Loucy (cell line): Measurements from ENCODE around the gene RASGRP2.

Source experiments
- EZH2phosphoT487 ChIP-seq: fragments of 200-600 bp; IDR thresholded peaks from 2 replicates; pipeline ENCODE4 v1.6.1; 2018; ENCODE audit warnings: antibody characterized with exemption, mild to moderate bottlenecking, moderate library complexity, borderline replicate concordance
- TF ChIP-seq, protein P1 (sequence below): fragments of 200-600 bp; sonication (generic); conservative IDR thresholded peaks from 2 replicates; pipeline ENCODE4 v1.5.1; 2014; ENCODE audit warnings: mild to moderate bottlenecking, antibody characterized with exemption, low read length

GRCh38 chr11:64770120-64770519, 26.2 kb upstream of the RASGRP2 start:
- TF ChIP-seq, protein P1, sequence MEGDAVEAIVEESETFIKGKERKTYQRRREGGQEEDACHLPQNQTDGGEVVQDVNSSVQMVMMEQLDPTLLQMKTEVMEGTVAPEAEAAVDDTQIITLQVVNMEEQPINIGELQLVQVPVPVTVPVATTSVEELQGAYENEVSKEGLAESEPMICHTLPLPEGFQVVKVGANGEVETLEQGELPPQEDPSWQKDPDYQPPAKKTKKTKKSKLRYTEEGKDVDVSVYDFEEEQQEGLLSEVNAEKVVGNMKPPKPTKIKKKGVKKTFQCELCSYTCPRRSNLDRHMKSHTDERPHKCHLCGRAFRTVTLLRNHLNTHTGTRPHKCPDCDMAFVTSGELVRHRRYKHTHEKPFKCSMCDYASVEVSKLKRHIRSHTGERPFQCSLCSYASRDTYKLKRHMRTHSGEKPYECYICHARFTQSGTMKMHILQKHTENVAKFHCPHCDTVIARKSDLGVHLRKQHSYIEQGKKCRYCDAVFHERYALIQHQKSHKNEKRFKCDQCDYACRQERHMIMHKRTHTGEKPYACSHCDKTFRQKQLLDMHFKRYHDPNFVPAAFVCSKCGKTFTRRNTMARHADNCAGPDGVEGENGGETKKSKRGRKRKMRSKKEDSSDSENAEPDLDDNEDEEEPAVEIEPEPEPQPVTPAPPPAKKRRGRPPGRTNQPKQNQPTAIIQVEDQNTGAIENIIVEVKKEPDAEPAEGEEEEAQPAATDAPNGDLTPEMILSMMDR = no peak
- TF ChIP-seq EZH2phosphoT487 = no peak
